Epithelial cell of esophagus (primary cell): ENCODE data around the gene ALOXE3.

Experiments
- DNase-seq: peaks from one replicate; pipeline ENCODE4 v3.0.0; 2010; ENCODE audit warnings: low read depth
- H3K4me3 ChIP-seq: 2 replicates; pipeline ENCODE4 v1.5.1; 2011; ENCODE audit warnings: mild to moderate bottlenecking, low read length, control low read depth
- TF ChIP-seq, protein P1 (sequence below): IDR thresholded peaks from 2 replicates; pipeline ENCODE4 v1.5.1; 2011; ENCODE audit warnings: low read depth, mild to moderate bottlenecking, low read length, control low read depth, inconsistent platforms; ENCODE audit not compliant: insufficient read depth; ENCODE audit errors: missing control alignments

The ALOXE3 gene

DNA sequence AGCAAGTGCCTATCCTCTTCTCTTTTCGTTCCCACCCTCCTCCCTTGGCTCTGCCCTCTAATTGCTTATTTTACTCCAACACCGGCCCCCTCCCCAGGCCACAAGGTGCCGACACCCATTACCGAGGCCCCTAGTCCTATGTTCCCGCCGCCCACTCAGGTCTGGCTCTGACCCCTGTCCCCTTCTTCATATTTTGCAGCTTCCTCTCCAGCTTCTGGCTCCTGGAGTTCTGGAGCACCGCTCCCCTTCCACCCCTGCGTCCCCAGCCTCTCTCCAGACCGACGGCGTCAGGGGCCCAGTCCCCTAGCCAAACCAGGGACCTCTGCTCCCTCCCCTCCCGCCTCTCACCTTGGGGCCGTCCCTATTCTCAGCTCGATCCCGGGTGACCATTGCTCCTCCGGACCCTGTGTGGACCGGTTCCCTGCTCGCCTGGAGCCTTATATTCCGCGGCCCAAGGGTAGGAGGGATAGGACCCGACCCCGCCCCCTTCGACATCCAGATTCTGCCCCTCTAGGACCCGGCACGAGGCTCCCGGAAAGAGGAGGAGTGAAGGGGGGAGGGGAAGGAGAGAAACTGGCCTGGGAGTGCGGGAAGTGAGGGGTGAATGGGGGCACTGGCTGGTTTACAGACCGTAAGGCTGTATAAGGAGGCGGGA lies 5.5 kb upstream of the ALOXE3 start, which contains the start of gene HES7:
HES7 (minus strand) TSS at position 412 of the 655 bp plus-strand sequence; CDS start at position 390, 22 bp downstream.
- H3K4me3 ChIP-seq: peak within 1 kb of the TSS; percentile 80
- TF ChIP-seq, protein P1, sequence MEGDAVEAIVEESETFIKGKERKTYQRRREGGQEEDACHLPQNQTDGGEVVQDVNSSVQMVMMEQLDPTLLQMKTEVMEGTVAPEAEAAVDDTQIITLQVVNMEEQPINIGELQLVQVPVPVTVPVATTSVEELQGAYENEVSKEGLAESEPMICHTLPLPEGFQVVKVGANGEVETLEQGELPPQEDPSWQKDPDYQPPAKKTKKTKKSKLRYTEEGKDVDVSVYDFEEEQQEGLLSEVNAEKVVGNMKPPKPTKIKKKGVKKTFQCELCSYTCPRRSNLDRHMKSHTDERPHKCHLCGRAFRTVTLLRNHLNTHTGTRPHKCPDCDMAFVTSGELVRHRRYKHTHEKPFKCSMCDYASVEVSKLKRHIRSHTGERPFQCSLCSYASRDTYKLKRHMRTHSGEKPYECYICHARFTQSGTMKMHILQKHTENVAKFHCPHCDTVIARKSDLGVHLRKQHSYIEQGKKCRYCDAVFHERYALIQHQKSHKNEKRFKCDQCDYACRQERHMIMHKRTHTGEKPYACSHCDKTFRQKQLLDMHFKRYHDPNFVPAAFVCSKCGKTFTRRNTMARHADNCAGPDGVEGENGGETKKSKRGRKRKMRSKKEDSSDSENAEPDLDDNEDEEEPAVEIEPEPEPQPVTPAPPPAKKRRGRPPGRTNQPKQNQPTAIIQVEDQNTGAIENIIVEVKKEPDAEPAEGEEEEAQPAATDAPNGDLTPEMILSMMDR: no peak
- DNase-seq: no peak

GRCh38 chr17:8122924-8123694 lies 4.8 kb upstream of the ALOXE3 start:
- TF ChIP-seq, protein P1: no peak
- peak overlapping the region; percentile 66 for H3K4me3 ChIP-seq
- peak; percentile 44 for DNase-seq

GRCh38 chr17:8122422-8122923 lies 4.2 kb upstream of the ALOXE3 start:
- peak overlapping the region; percentile 66 for H3K4me3 ChIP-seq
- TF ChIP-seq, protein P1: no peak
- peak; percentile 53 for DNase-seq

DNA sequence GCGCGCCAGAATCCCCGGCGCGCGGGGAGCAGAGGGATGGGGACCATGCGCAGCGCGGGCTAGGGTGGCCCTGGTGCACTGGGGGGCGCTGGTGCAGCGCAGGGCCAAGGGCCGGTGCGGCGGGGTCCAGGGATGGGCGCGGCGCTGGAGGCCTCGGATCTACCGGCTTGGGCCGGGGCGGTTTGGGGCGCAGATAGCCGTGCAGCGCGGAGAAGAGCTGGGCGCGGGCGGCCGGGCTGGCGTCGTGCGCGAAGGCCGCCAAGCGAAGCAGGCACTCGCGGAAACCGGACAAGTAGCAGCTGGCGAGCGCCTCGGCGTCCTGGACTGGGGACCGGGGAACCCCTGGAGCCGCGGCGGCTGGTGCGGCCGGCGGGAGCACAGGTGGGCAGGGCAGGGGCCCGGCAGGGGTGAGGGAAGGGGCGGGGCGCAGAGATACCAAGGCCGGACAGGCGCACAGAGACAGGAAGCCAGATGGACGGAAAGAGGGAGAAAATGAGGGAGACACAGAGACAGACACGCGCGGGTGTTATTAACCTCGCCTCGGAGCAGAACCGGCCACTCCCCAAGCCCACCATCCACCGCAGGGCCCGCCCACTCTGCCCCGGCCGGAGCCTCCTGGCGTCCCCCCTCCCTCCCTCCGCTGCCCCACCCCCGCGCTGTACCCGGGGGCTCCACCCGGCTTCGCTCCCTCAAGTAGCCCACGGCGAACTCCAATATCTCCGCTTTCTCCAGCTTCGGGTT lies 3.5 kb upstream of the ALOXE3 start:
- peak; percentile 64 for DNase-seq
- TF ChIP-seq, protein P1: peak; percentile 4
- H3K4me3 ChIP-seq: peak overlapping the region; percentile 66

- TF ChIP-seq, protein P1: no peak
Measured at GRCh38 chr17:8121407-8121680, 3.0 kb upstream of the ALOXE3 start.

GRCh38 chr17:8120520-8121406 lies 2.4 kb upstream of the ALOXE3 start:
- TF ChIP-seq, protein P1: peak; percentile 39
- peak; percentile 87 for DNase-seq
- peak overlapping the region; percentile 66 for H3K4me3 ChIP-seq

More at GRCh38 chr17:8121407-8121680, 3.0 kb upstream of the ALOXE3 start:
- DNase-seq: no peak
- H3K4me3 ChIP-seq: peak overlapping the region; percentile 66
